ACC112 (cell line): ENCODE measurements around the gene TAMM41.

Experiments
- H2AFZ ChIP-seq: fragments of 200-600 bp; sonication (generic); one replicate; pipeline ENCODE4 v1.6.0; 2017; ENCODE audit warnings: antibody characterized with exemption, low read length; ENCODE audit not compliant: unreplicated experiment
- H3K27ac ChIP-seq: fragments of 200-600 bp; sonication (generic); 2 replicates; pipeline ENCODE4 v1.5.1; 2014; ENCODE audit warnings: low read depth, mild to moderate bottlenecking, antibody characterized with exemption, low read length, moderate library complexity
- H3K27me3 ChIP-seq: fragments of 200-600 bp; sonication (generic); 2 replicates; pipeline ENCODE4 v1.6.1; 2014; ENCODE audit warnings: mild to moderate bottlenecking, antibody characterized with exemption, low read length, moderate library complexity, mixed read lengths; ENCODE audit not compliant: insufficient read depth
- H3K36me3 ChIP-seq: fragments of 200-600 bp; sonication (generic); 2 replicates; pipeline ENCODE4 v1.6.1; 2016; ENCODE audit warnings: mild to moderate bottlenecking, antibody characterized with exemption, low read length, moderate library complexity, mixed read lengths; ENCODE audit not compliant: insufficient read depth
- H3K4me1 ChIP-seq: fragments of 200-600 bp; sonication (generic); one replicate; pipeline ENCODE4 v1.6.1; 2016; ENCODE audit warnings: low read length, mixed read lengths; ENCODE audit not compliant: insufficient read depth, unreplicated experiment, control insufficient read depth
- H3K4me3 ChIP-seq: fragments of 200-600 bp; sonication (generic); 2 replicates; pipeline ENCODE4 v1.5.1; 2014; ENCODE audit warnings: mild to moderate bottlenecking, low read depth, low read length
- H3K79me2 ChIP-seq: fragments of 200-600 bp; sonication (generic); one replicate; pipeline ENCODE4 v1.6.0; 2016; ENCODE audit warnings: low read length; ENCODE audit not compliant: control insufficient read depth, unreplicated experiment, insufficient read depth

Gene TAMM41

GRCh38 chr3:11815111-11815510 lies 31.6 kb downstream of the TAMM41 start:
- no peak overlapping the region for H3K27ac ChIP-seq
- H3K36me3 ChIP-seq: peaks cover 5% of the 10 kb centered on the region; the same call in 1 of the 2 replicates
- peaks cover under 1% of the 10 kb centered on the region for H3K4me1 ChIP-seq
- no peak overlapping the region for H3K4me3 ChIP-seq
- no peak overlapping the region for H2AFZ ChIP-seq
- no peaks in the 10 kb centered on the region for H3K79me2 ChIP-seq
- H3K27me3 ChIP-seq: no peaks in the 10 kb centered on the region

- no peak overlapping the region for H2AFZ ChIP-seq
- no peaks in the 10 kb centered on the region for H3K4me1 ChIP-seq
- no peak overlapping the region for H3K27ac ChIP-seq
- peaks cover 5% of the 10 kb centered on the region; the same call in 1 of the 2 replicates for H3K36me3 ChIP-seq
- H3K4me3 ChIP-seq: no peak overlapping the region
- no peaks in the 10 kb centered on the region for H3K27me3 ChIP-seq
- H3K79me2 ChIP-seq: no peaks in the 10 kb centered on the region
Measured at GRCh38 chr3:11814663-11815062, 32.0 kb downstream of the TAMM41 start.

DNA sequence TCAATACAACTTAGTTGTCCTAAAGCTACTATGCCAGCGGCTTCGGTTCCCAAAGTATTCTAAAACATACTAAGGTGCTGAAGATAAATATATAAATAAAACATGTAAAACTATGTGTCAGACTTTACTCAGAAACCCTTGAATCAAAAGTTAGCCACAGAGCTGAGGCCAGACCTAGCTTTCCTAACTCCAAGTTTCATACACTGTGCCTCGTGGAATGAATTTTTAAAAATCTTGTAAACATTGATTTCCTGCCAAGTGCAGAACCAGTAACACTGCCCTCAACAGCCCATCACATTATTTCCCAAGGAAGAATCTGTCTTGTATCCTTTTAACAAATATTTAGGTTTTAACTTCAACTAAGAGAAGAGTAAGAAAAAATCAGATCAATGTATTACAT lies 36.4 kb downstream of the TAMM41 start:
- H3K79me2 ChIP-seq: no peaks in the 10 kb centered on the region
- no peaks in the 10 kb centered on the region for H3K27me3 ChIP-seq
- H3K4me1 ChIP-seq: no peaks in the 10 kb centered on the region
- no peak overlapping the region for H3K27ac ChIP-seq
- H3K4me3 ChIP-seq: no peak overlapping the region
- no peak overlapping the region for H2AFZ ChIP-seq
- peaks cover 12% of the 10 kb centered on the region; the same call in 1 of the 2 replicates for H3K36me3 ChIP-seq

GRCh38 chr3:11808231-11808630 lies 38.5 kb downstream of the TAMM41 start:
- peaks cover 17% of the 10 kb centered on the region for H3K36me3 ChIP-seq
- H3K79me2 ChIP-seq: no peaks in the 10 kb centered on the region
- no peak overlapping the region for H3K4me3 ChIP-seq

DNA sequence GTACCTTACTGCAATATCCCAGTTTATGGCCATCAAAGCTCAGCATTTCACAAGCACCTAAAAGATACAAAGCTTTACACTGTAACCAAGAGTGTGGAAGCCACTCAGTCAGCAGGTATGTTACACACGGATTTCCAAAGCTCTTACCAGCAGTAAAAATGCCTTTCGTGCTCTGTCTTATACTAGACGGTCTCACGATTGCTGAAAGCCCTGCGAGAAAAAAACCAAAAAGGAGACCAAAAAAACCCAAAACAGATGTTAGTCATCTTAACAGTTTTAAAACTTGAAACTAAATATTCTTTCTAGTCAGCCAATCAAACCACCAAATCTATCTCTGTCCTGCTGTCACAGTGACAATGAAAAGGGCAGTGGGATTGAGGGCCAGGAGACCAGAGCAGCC lies 39.0 kb downstream of the TAMM41 start:
- no peaks in the 10 kb centered on the region for H3K27me3 ChIP-seq
- no peaks in the 10 kb centered on the region for H3K79me2 ChIP-seq
- H2AFZ ChIP-seq: no peak overlapping the region
- no peak overlapping the region for H3K4me3 ChIP-seq
- H3K36me3 ChIP-seq: peaks cover 22% of the 10 kb centered on the region
- H3K4me1 ChIP-seq: no peaks in the 10 kb centered on the region
- H3K27ac ChIP-seq: no peak overlapping the region

More at GRCh38 chr3:11808231-11808630, 38.5 kb downstream of the TAMM41 start:
- Histone ChIP-seq H3K27me3 (no peaks in the 10 kb centered on the region), H3K27ac (no peak overlapping the region), H3K4me1 (no peaks in the 10 kb centered on the region), H2AFZ (no peak overlapping the region)

DNA sequence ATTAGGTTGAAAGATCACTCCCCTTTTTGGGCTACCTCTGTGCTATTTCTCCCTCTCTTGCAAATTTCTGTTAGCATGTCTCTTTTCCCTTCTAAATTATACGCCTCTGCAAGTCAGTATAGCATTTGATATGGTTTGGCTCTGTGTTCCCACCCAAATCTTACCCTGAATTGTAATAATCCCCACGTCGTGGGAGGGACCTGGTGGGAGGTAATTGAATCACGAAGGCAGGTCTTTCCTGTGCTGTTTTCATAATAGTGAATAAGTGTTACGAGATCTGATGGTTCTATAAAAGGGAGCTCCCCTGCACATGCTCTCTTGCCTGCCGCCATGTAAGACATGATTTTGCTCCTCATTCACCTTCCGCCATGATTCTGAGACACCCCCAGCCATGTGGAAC lies 41.0 kb downstream of the TAMM41 start:
- Histone ChIP-seq H3K4me3 (no peak overlapping the region), H2AFZ (no peak overlapping the region), H3K4me1 (no peaks in the 10 kb centered on the region), H3K36me3 (peaks cover 32% of the 10 kb centered on the region), H3K79me2 (no peaks in the 10 kb centered on the region), H3K27ac (no peak overlapping the region), H3K27me3 (no peaks in the 10 kb centered on the region)

DNA sequence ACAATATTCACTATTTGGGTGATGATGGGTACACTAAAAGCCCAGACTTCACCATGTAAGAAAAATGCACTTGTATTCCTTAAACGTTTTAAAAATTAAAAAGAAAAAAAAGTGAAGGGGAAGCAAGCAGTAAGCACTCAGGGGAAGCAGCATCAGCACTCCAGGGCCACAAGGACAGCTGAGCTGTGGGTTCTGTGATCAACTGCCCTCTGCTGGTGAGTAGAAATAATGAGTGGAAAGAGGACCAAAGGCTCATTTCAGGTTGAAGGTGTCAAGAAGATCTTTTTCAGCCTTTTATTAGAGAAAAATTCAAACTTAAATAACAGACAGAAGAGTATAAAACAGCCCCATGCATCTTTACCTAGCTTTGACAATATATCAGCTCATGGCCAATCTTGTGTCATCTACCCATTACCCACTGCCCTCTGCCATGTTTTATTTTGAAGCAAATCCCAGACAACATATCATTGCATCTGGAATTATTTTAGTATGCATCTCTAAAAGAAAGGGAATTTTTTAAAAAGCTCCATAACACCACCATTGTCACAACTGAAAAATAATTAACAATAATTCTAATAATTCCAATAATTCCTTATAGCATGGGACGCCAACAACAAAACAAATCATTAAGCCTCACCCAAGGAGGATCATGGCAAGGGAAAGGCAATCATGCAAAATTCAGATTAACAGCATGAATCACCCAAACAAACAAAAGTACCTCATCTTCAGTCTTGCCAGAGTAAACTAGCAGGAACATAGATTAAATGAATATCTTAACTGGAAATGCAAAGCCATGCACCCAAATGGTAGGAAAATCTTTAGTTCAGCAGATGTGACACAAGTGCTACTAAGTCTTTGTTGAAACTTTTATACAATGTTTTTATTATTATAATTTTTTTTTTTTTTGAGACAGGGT lies 42.5 kb downstream of the TAMM41 start:
- no peaks in the 10 kb centered on the region for H3K27me3 ChIP-seq
- no peaks in the 10 kb centered on the region for H3K4me1 ChIP-seq
- no peak overlapping the region for H2AFZ ChIP-seq
- H3K4me3 ChIP-seq: no peak overlapping the region
- H3K79me2 ChIP-seq: no peaks in the 10 kb centered on the region
- H3K27ac ChIP-seq: no peak overlapping the region
- peaks cover 43% of the 10 kb centered on the region for H3K36me3 ChIP-seq

DNA sequence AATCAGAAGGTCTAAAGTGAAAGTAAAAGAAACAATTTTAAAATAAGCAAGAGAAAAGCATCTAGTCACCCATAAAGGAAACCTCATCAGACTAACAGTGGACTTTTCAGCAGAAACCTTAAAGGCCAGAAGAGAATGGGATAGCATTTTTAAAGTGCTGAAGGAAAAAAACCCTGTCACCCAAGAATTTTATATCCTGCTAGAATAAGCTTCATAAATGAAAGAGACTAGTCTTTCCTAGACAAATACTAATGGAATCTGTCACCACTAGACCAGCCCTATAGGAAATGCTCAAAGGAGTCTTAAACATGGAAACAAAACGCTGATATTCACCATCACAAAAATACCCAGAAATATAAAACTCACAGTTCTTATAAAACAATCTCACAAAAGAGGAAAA lies 46.9 kb downstream of the TAMM41 start:
- H3K4me1 ChIP-seq: no peaks in the 10 kb centered on the region
- H3K4me3 ChIP-seq: peak overlapping the region; percentile 24
- H2AFZ ChIP-seq: peak overlapping the region; percentile 41
- no peaks in the 10 kb centered on the region for H3K79me2 ChIP-seq
- no peaks in the 10 kb centered on the region for H3K27me3 ChIP-seq
- H3K27ac ChIP-seq: no peak overlapping the region
- peaks cover 45% of the 10 kb centered on the region for H3K36me3 ChIP-seq

GRCh38 chr3:11794927-11795326 lies 51.8 kb downstream of the TAMM41 start:
- H3K36me3 ChIP-seq: peaks cover 18% of the 10 kb centered on the region
- no peaks in the 10 kb centered on the region for H3K79me2 ChIP-seq
- no peaks in the 10 kb centered on the region for H3K4me1 ChIP-seq
- H3K27ac ChIP-seq: no peak overlapping the region
- H3K27me3 ChIP-seq: no peaks in the 10 kb centered on the region
- H3K4me3 ChIP-seq: no peak overlapping the region
- H2AFZ ChIP-seq: no peak overlapping the region

- Histone ChIP-seq H3K36me3 (peaks cover 20% of the 10 kb centered on the region), H3K79me2 (no peaks in the 10 kb centered on the region), H3K27ac (no peak overlapping the region), H3K4me3 (no peak overlapping the region), H2AFZ (no peak overlapping the region), H3K4me1 (no peaks in the 10 kb centered on the region), H3K27me3 (no peaks in the 10 kb centered on the region)
Measured at GRCh38 chr3:11791339-11792200, 55.1 kb downstream of the TAMM41 start.
